IMR-90 (cell line): ENCODE measurements around the gene PRKAG3. TPM values are rescaled to one million over a fixed set of nuclear protein-coding genes. Genes with fewer than 3 reads are reported as not detected.

ENCODE experiments used
- ATAC-seq: fragments of 200-7000 bp; cut with Tn5 transposase; 2 replicates; pipeline ENCODE4 v1.9.1; 2020; ENCODE audit warnings: low read depth, mild to moderate bottlenecking, moderate library complexity
- BruUV-seq: library from RNA; stranded (reverse); fragments of 400-500 nt; replicated peaks from 2 replicates; lab custom pipeline; 2021; lab: Mats Ljungman, UMichigan
- CTCF ChIA-PET: fragments of 300-600 bp; formaldehyde crosslinking; extraction: SDS; loops from one replicate; lab custom pipeline; 2021; ENCODE audit warnings: antibody characterized with exemption; lab: Yijun Ruan, JAX
- POLR2A ChIA-PET: fragments of 300-600 bp; sonication (Branson Sonifier 250); formaldehyde crosslinking; loops from one replicate; lab custom pipeline; 2022; ENCODE audit warnings: antibody characterized with exemption; ENCODE audit not compliant: unreplicated experiment; lab: Charles Lee
- DNase-seq: peaks from one replicate; pipeline ENCODE4 v3.0.0; 2013
- H2AFZ ChIP-seq: replicated peaks from 2 replicates; pipeline ENCODE3; 2013; ENCODE audit warnings: low read length, mild to moderate bottlenecking; ENCODE audit not compliant: poor library complexity
- H2AK5ac ChIP-seq: 2 replicates; pipeline ENCODE4 v1.6.1; 2013; ENCODE audit warnings: low read depth, low read length, inconsistent platforms
- H2AK9ac ChIP-seq: replicated peaks from 2 replicates; pipeline ENCODE3; 2013; ENCODE audit warnings: mild to moderate bottlenecking, low read depth, low read length, moderate library complexity; ENCODE audit not compliant: poor library complexity
- H2BK120ac ChIP-seq: 2 replicates; pipeline ENCODE4 v1.6.1; 2013; ENCODE audit warnings: low read depth, low read length, inconsistent platforms
- H2BK15ac ChIP-seq: 3 replicates; pipeline ENCODE4 v1.6.1; 2013; ENCODE audit warnings: low read depth, low read length, inconsistent platforms
- H2BK20ac ChIP-seq: 2 replicates; pipeline ENCODE4 v1.6.1; 2013; ENCODE audit warnings: low read depth, mild to moderate bottlenecking, inconsistent platforms, low read length, moderate library complexity
- H2BK5ac ChIP-seq: 2 replicates; pipeline ENCODE4 v1.6.1; 2013; ENCODE audit warnings: mild to moderate bottlenecking, low read depth, low read length, inconsistent platforms; ENCODE audit not compliant: poor library complexity, severe bottlenecking
- H3K14ac ChIP-seq: replicated peaks from 2 replicates; pipeline ENCODE4 v1.6.1; 2013; ENCODE audit warnings: low read depth, low read length, inconsistent platforms
- H3K18ac ChIP-seq: 2 replicates; pipeline ENCODE4 v1.6.1; 2013; ENCODE audit warnings: low read depth, low read length, control low read depth
- H3K23ac ChIP-seq: 2 replicates; pipeline ENCODE4 v1.6.1; 2013; ENCODE audit warnings: low read depth, low read length, inconsistent platforms
- H3K27ac ChIP-seq: 2 replicates; pipeline ENCODE4 v1.5.1; 2013; ENCODE audit warnings: mild to moderate bottlenecking, control low read depth, low read length; ENCODE audit not compliant: insufficient read depth
- H3K27me3 ChIP-seq: 2 replicates; pipeline ENCODE4 v1.6.1; 2013; ENCODE audit warnings: low read length; ENCODE audit not compliant: control insufficient read depth, insufficient read depth
- H3K36me3 ChIP-seq: 2 replicates; pipeline ENCODE4 v1.6.1; 2013; ENCODE audit warnings: low read length, mixed read lengths; ENCODE audit not compliant: control insufficient read depth, insufficient read depth
- H3K4ac ChIP-seq: 2 replicates; pipeline ENCODE4 v1.6.1; 2013; ENCODE audit warnings: low read depth, low read length, inconsistent platforms
- H3K4me1 ChIP-seq: 2 replicates; pipeline ENCODE4 v1.6.1; 2013; ENCODE audit warnings: low read length, mixed read lengths; ENCODE audit not compliant: control insufficient read depth, insufficient read depth
- H3K4me2 ChIP-seq: 2 replicates; pipeline ENCODE4 v1.6.1; 2013; ENCODE audit warnings: low read depth, mild to moderate bottlenecking, control low read depth, low read length, moderate library complexity
- H3K4me3 ChIP-seq: 2 replicates; pipeline ENCODE4 v1.5.1; 2013; ENCODE audit warnings: low read depth, mild to moderate bottlenecking, control low read depth, low read length, moderate library complexity; ENCODE audit not compliant: insufficient read depth
- H3K56ac ChIP-seq: 2 replicates; pipeline ENCODE4 v1.6.1; 2013; ENCODE audit warnings: low read length, inconsistent platforms; ENCODE audit not compliant: insufficient read depth; ENCODE audit errors: extremely low read depth
- H3K79me1 ChIP-seq, 2 experiments: 2 replicates each; pipeline ENCODE4 v1.6.1; 2013; ENCODE audit warnings: low read length in 2 of 2, inconsistent platforms in 1 of 2, low read depth in 1 of 2
- H3K9ac ChIP-seq: 2 replicates; pipeline ENCODE4 v1.6.1; 2013; ENCODE audit warnings: low read depth, low read length, control low read depth
- H3K9me1 ChIP-seq: 2 replicates; pipeline ENCODE4 v1.6.1; 2013; ENCODE audit warnings: low read length, inconsistent platforms; ENCODE audit not compliant: insufficient read depth
- H3K9me3 ChIP-seq: 2 replicates; pipeline ENCODE4 v1.6.1; 2013; ENCODE audit warnings: low read length; ENCODE audit not compliant: control insufficient read depth, insufficient read depth
- H4K20me1 ChIP-seq: 2 replicates; pipeline ENCODE4 v1.6.1; 2013; ENCODE audit warnings: low read length, inconsistent platforms; ENCODE audit not compliant: insufficient read depth
- H4K5ac ChIP-seq: 2 replicates; pipeline ENCODE4 v1.6.1; 2013; ENCODE audit warnings: mild to moderate bottlenecking, low read depth, low read length, control low read depth
- H4K8ac ChIP-seq, 2 experiments: 2 replicates each; pipeline ENCODE4 v1.6.1; 2013; ENCODE audit warnings: low read depth in 2 of 2, low read length in 2 of 2, control low read depth in 1 of 2, inconsistent platforms in 1 of 2
- H4K91ac ChIP-seq: 2 replicates; pipeline ENCODE4 v1.6.1; 2013; ENCODE audit warnings: low read depth, low read length, inconsistent platforms; ENCODE audit not compliant: insufficient read depth
- BHLHE40 ChIP-seq: fragments of 150-350 bp; IDR thresholded peaks from 2 replicates; pipeline ENCODE4 v1.6.1; 2016; ENCODE audit warnings: mild to moderate bottlenecking, low read depth, low read length
- CEBPB ChIP-seq: IDR thresholded peaks from 2 replicates; pipeline ENCODE4 v1.6.1; 2012; ENCODE audit warnings: low read depth, low read length, improper control_type of control experiment
- CHD1 ChIP-seq: IDR thresholded peaks from 2 replicates; pipeline ENCODE4 v1.6.1; 2012; ENCODE audit warnings: low read depth, low read length, improper control_type of control experiment
- CTCF ChIP-seq: conservative IDR thresholded peaks from 2 replicates; pipeline ENCODE4 v1.5.1; 2012; ENCODE audit warnings: mild to moderate bottlenecking, low read depth, low read length, improper control_type of control experiment
- FOS ChIP-seq: fragments of 150-350 bp; IDR thresholded peaks from 2 replicates; pipeline ENCODE4 v1.6.1; 2016; ENCODE audit warnings: low read depth, low read length
- MAFK ChIP-seq: IDR thresholded peaks from 2 replicates; pipeline ENCODE4 v1.6.1; 2012; ENCODE audit warnings: low read depth, low read length, improper control_type of control experiment
- MAZ ChIP-seq: IDR thresholded peaks from 2 replicates; pipeline ENCODE4 v1.6.1; 2012; ENCODE audit warnings: low read depth, mild to moderate bottlenecking, low read length, improper control_type of control experiment, moderate library complexity, borderline replicate concordance
- MXI1 ChIP-seq: IDR thresholded peaks from 2 replicates; pipeline ENCODE4 v1.6.1; 2012; ENCODE audit warnings: low read depth, mild to moderate bottlenecking, low read length, moderate library complexity, borderline replicate concordance
- NFE2L2 ChIP-seq: fragments of 150-350 bp; IDR thresholded peaks from 2 replicates; pipeline ENCODE4 v1.6.1; 2016; ENCODE audit warnings: low read depth, mild to moderate bottlenecking, low read length
- POLR2A ChIP-seq: IDR thresholded peaks from 2 replicates; pipeline ENCODE4 v1.6.1; 2012; ENCODE audit warnings: mild to moderate bottlenecking, low read depth, low read length
- RAD21 ChIP-seq: IDR thresholded peaks from 2 replicates; pipeline ENCODE4 v1.6.1; 2012; ENCODE audit warnings: low read length, improper control_type of control experiment
- RCOR1 ChIP-seq: IDR thresholded peaks from 2 replicates; pipeline ENCODE4 v1.6.1; 2012; ENCODE audit warnings: mild to moderate bottlenecking, low read length, improper control_type of control experiment; ENCODE audit not compliant: insufficient replicate concordance
- RFX5 ChIP-seq: IDR thresholded peaks from 2 replicates; pipeline ENCODE4 v1.8.0; 2012; ENCODE audit warnings: low read depth, mild to moderate bottlenecking, low read length, moderate library complexity
- SMC3 ChIP-seq: fragments of 150-350 bp; IDR thresholded peaks from 2 replicates; pipeline ENCODE4 v1.6.1; 2016; ENCODE audit warnings: low read depth, mild to moderate bottlenecking, antibody characterized with exemption, low read length, moderate library complexity
- USF2 ChIP-seq: fragments of 150-350 bp; IDR thresholded peaks from 2 replicates; pipeline ENCODE4 v1.6.1; 2017; ENCODE audit warnings: mild to moderate bottlenecking, antibody characterized with exemption, low read length, low read depth
- WGBS, 2 experiments: methylation state at CpG; one replicate each; pipeline versions ENCODE4 v1.1.5 to v1.1.7; 2013; ENCODE audit warnings: missing lambda C conversion rate in 2 of 2; ENCODE audit not compliant: insufficient read length in 1 of 2; ENCODE audit errors: extremely low coverage in 2 of 2; 5-methylcytosine and 5-hydroxymethylcytosine counted together
- dilution Hi-C: fragments of 300-500 bp; cut with HindIII; formaldehyde crosslinking; loops from one replicate; pipeline ENCODE4 v1.14.3; 2018; ENCODE audit warnings: low sequenced_read_pairs; ENCODE audit not compliant: unreplicated experiment
- in situ Hi-C: fragments of 300-500 bp; cut with MboI; formaldehyde crosslinking; loops from 3 replicates; pipeline ENCODE4 v1.14.3; 2019; ENCODE audit warnings: low sequenced_read_pairs, inconsistent platforms, mixed read lengths
- intact Hi-C: fragments of 100-400 bp; cut with micrococcal nuclease; formaldehyde crosslinking; loops from 2 replicates; pipeline ENCODE4 v1.10.0; 2022
- polyA plus RNA-seq, 3 experiments: library from polyadenylated mRNA; depleted of rRNA; stranded (reverse); fragments of >200 nt; gene quantifications; 2 replicates each; pipeline ENCODE4 v1.2.3, GENCODE V29; 2012; ENCODE audit warnings: low replicate concordance in 1 of 3
- total RNA-seq: library from RNA; depleted of rRNA; stranded (reverse); fragments of >200 nt; gene quantifications from 2 replicates; pipeline ENCODE4 v1.2.3, GENCODE V29; 2012
- TF ChIP-seq, protein P1 (sequence below): fragments of 150-350 bp; IDR thresholded peaks from 2 replicates; pipeline ENCODE4 v1.6.1; 2016; ENCODE audit warnings: low read depth, mild to moderate bottlenecking, low read length, moderate library complexity, borderline replicate concordance

Gene PRKAG3
- total and polyA plus RNA-seq, 2 of the 4 experiments (the other 2 are of a cell fraction), result not detected

DNA sequence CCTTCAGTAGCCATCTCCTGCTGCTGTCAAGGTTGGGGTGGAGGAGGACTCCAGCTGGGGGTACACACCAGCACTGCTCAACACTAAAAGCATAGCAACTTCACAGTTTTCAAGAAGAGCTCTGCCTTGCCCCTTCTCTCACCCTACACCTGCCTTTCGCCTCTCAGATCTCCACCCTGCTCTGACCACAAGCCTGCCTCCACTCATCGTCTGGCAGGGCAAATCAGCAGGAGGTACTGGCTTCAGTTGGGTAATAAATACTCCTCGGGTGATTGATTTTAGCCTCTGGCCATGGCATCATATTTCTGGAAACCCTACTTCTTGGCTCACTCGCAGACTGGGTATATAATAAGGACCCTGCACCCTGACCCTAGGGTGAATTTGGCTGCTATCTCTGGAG, 3.1 kb upstream of the PRKAG3 start:
- no peak for ATAC-seq
- dilution Hi-C loops, result no loop called here
- CTCF ChIA-PET, result no interaction called here

More for the DNA sequence above, 3.1 kb upstream of the PRKAG3 start:
- Histone ChIP-seq H2BK120ac (no peak overlapping the region), H3K14ac (no peak overlapping the region), H3K4ac (no peak overlapping the region), H3K4me2 (no peak overlapping the region), H3K9me3 (0 out of 2 replicates have a peak, but pooled peaks cover 2% of the 10 kb centered on the region), H2AK9ac (no peak overlapping the region), H2BK5ac (no peak overlapping the region), H3K27ac (no peak overlapping the region), H3K18ac (no peak overlapping the region), H2AFZ (no peak overlapping the region), H2BK20ac (no peak overlapping the region), H3K4me1 (no peaks in the 10 kb centered on the region; the same call in 1 of the 2 replicates), H2BK15ac (no peak overlapping the region), H3K9me1 (no peaks in the 10 kb centered on the region; the same call in 1 of the 2 replicates), H3K9ac (no peak overlapping the region), H3K27me3 (peaks cover 52% of the 10 kb centered on the region), H4K91ac (no peak overlapping the region), H4K20me1 (no peaks in the 10 kb centered on the region), H4K5ac (no peak overlapping the region), H3K36me3 (no peaks in the 10 kb centered on the region), H3K79me1 (no peaks in the 10 kb centered on the region), H3K4me3 (no peak overlapping the region), H3K23ac (no peak overlapping the region), H2AK5ac (no peak overlapping the region), H4K8ac (no peak overlapping the region), H3K56ac (no peak overlapping the region)
- in situ Hi-C loops (no loop called here), intact Hi-C loops (loop anchor here (5.0 kb wide), 1 partner anchor 52 kb away; the partner anchor contains the start of gene CYP27A1)
- POLR2A ChIA-PET, result no interaction called here
- no peak for DNase-seq
- BruUV-seq, result no TSS peak
- TF ChIP-seq BHLHE40, result no peak
- no peak for TF ChIP-seq RFX5
- no peak for TF ChIP-seq USF2
- no peak for TF ChIP-seq CTCF
- TF ChIP-seq CEBPB, result no peak
- TF ChIP-seq MAZ, result no peak
- no peak for TF ChIP-seq RAD21
- TF ChIP-seq MAFK, result no peak
- TF ChIP-seq, protein P1, sequence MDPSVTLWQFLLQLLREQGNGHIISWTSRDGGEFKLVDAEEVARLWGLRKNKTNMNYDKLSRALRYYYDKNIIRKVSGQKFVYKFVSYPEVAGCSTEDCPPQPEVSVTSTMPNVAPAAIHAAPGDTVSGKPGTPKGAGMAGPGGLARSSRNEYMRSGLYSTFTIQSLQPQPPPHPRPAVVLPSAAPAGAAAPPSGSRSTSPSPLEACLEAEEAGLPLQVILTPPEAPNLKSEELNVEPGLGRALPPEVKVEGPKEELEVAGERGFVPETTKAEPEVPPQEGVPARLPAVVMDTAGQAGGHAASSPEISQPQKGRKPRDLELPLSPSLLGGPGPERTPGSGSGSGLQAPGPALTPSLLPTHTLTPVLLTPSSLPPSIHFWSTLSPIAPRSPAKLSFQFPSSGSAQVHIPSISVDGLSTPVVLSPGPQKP, result no peak
- no peak for TF ChIP-seq SMC3
- TF ChIP-seq MXI1, result no peak
- no peak for TF ChIP-seq FOS
- no peak for TF ChIP-seq POLR2A
- no peak for TF ChIP-seq NFE2L2
- no peak for TF ChIP-seq CHD1
- no peak for TF ChIP-seq RCOR1
- 15% methylated on average over 2 of the region's 4 CpGs; no CpG with 5 or more reads in 1 of the 2 experiments for WGBS, 2 experiments
